Astrocyte of the cerebellum (primary cell): ENCODE data around the gene FGF9.

ENCODE experiments used
- DNase-seq: peaks from one replicate; pipeline ENCODE4 v3.0.0-alpha.2; 2011; ENCODE audit warnings: low read depth
- H3K4me3 ChIP-seq: 2 replicates; pipeline ENCODE4 v1.5.1; 2011; ENCODE audit warnings: mild to moderate bottlenecking, low read depth, low read length, moderate library complexity
- CTCF ChIP-seq: IDR thresholded peaks from 2 replicates; pipeline ENCODE4 v1.5.1; 2012; ENCODE audit warnings: low read length, low read depth, moderate library complexity, mild to moderate bottlenecking; ENCODE audit errors: missing control alignments
- in situ Hi-C: cut with HindIII; loops from 2 replicates; pipeline ENCODE4 v1.10.0; 2017; ENCODE audit warnings: low sequenced_read_pairs

Gene FGF9

GRCh38 chr13:21639561-21639960, 31.3 kb upstream of the FGF9 start:
- TF ChIP-seq CTCF = no peak
- DNase-seq = no peak
- H3K4me3 ChIP-seq = no peak overlapping the region
- in situ Hi-C loops = loop anchor here (25.0 kb wide), 1 partner anchor 1148 kb away; no protein-coding TSS in a partner anchor

DNA sequence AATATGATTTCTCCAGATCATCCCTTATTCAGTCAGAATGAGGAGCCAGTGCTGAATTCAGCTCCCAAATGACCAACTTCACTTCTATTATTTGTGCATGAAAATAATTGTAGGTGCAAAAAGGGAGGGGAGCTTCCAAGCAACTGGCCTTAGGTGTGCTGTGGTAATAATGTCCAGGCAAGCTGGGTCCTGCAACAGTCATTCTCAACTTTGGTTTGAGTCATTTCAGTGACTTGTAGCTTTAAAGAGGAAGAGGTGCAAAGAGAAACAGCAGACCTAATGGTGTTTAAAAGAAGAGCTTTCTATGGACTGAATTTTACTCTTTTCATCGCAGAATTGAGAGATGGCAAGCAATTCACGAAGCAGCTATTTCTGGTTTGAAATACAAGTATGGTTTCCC, 29.2 kb upstream of the FGF9 start:
- in situ Hi-C loops = loop anchor here (25.0 kb wide), 1 partner anchor 1146 kb away; no protein-coding TSS in a partner anchor
- TF ChIP-seq CTCF = no peak

DNA sequence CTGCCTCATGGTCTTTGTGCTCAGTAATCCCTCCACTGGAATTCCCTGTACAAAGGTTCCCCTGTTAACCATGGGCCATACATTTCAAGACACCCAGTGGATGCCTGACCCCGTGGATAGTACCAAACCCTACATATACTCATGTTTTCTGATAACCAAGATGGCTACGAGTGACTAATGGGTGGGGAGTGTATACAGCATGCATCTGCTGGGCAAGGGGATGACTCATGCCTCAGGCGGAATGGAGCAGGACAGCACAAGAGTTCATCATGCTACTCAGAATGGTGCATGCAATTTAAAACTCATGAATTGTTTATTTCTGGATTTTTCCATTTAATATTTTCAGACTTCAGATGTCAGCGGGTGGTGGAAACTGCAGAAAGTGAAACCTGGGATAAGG, 13.3 kb upstream of the FGF9 start:
- no peak for DNase-seq
- H3K4me3 ChIP-seq = no peak overlapping the region
- in situ Hi-C loops = no loop called here
- no peak for TF ChIP-seq CTCF

More for the DNA sequence above, 29.2 kb upstream of the FGF9 start:
- H3K4me3 ChIP-seq = no peak overlapping the region
- no peak for DNase-seq

DNA sequence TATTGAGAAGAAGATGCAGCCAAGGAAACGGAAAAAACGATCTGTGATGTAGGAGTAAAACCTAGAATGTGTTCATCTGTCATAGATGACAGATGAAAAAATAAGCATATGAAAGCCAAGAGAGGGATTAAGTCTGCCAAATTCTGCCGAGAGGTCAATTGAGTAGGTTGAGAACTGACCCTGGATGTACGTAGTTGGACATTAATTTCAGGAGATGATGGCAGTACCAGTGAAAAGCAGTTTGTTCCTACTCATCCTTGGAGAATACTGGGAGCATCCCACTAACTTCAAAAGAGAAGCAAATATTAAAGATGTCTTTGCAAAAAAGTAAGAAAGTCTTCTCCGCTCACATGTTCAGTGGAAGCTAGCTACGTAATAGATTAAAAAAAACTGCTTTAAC, 11.8 kb upstream of the FGF9 start:
- no peak for TF ChIP-seq CTCF
- DNase-seq = no peak
- no peak overlapping the region for H3K4me3 ChIP-seq
- in situ Hi-C loops = no loop called here

DNA sequence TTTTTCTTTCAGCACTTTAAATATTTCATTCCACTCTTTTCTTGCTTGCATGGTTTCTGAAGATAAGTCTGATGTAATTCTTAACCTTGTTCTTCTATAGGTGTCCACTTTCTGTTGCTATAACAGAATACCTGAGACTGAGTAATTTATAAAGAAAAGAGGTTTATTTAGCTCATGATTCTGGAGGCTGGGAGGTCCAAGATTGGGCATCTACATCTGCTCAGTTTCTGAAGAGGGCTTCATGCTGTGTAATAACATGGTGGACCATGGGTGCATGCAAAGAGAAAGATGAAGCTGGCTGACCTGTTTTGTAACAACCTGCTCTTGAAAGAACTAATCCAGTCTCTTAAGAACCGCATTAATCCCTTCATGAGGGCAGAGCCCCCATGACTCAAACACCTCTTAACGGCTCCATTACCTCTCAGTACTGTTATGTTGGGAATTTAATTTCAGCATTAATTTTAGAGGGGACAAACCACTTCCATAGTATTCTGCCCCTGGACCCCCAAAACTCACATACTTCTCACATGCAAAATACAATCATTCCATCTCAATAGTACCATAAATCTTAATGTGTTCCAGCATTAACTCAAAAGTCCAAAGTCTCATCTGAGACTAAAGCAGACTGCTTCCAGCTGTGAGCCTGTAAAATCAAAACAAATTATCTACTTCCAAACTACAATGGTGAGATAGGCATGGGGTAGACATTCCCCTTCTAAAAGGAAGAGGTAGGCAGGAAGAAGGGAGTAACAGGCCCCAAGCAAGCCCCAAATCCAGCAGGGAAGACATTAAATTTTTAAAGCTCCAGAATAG, 9.6 kb upstream of the FGF9 start:
- no peak for TF ChIP-seq CTCF
- no peak overlapping the region for H3K4me3 ChIP-seq
- in situ Hi-C loops = no loop called here
- DNase-seq = no peak

GRCh38 chr13:21663197-21663596, 7.7 kb upstream of the FGF9 start:
- in situ Hi-C loops = no loop called here
- no peak for DNase-seq
- no peak overlapping the region for H3K4me3 ChIP-seq
- no peak for TF ChIP-seq CTCF
